PC-3 (cell line): ENCODE results near the gene WSCD2. TPM values are rescaled to one million over a fixed set of nuclear protein-coding genes. Genes with fewer than 3 reads are reported as not detected.

ENCODE experiments used
- ATAC-seq: fragments of 200-7000 bp; cut with Tn5 transposase; 2 replicates; pipeline ENCODE4 v1.9.1; 2020; ENCODE audit warnings: mild to moderate bottlenecking, moderate library complexity
- BruUV-seq: library from RNA; stranded (reverse); fragments of 400-500 nt; replicated peaks from 2 replicates; lab custom pipeline; 2021; lab: Mats Ljungman, UMichigan
- CTCF ChIA-PET: fragments of 300-600 bp; sonication (Branson Sonifier 250); formaldehyde crosslinking; loops from one replicate; lab custom pipeline; 2022; ENCODE audit warnings: antibody characterized with exemption; lab: Charles Lee
- POLR2A ChIA-PET: fragments of 300-600 bp; sonication (Branson Sonifier 250); formaldehyde crosslinking; loops from one replicate; lab custom pipeline; 2022; ENCODE audit warnings: antibody characterized with exemption; ENCODE audit not compliant: unreplicated experiment; lab: Charles Lee
- DNase-seq: peaks from one replicate; pipeline ENCODE4 v3.0.0-alpha.2; 2015
- H2AFZ ChIP-seq: fragments of 300-600 bp; sonication (generic); 2 replicates; pipeline ENCODE4 v1.6.0; 2016; ENCODE audit warnings: antibody characterized with exemption, low read length
- H3F3A ChIP-seq: fragments of 300-600 bp; sonication (generic); one replicate; pipeline ENCODE4 v1.6.0; 2017; ENCODE audit warnings: antibody characterized with exemption, low read length, control low read depth, mild to moderate bottlenecking; ENCODE audit not compliant: unreplicated experiment
- H3K27ac ChIP-seq: fragments of 300-600 bp; sonication (generic); 2 replicates; pipeline ENCODE4 v1.5.1; 2016; ENCODE audit warnings: mild to moderate bottlenecking, low read length
- H3K27me3 ChIP-seq: fragments of 300-600 bp; sonication (generic); 2 replicates; pipeline ENCODE4 v1.6.1; 2016; ENCODE audit warnings: low read length, mixed read lengths
- H3K36me3 ChIP-seq: fragments of 300-600 bp; sonication (generic); 2 replicates; pipeline ENCODE4 v1.6.1; 2016; ENCODE audit warnings: low read depth, mixed run types, low read length, mixed read lengths
- H3K4me1 ChIP-seq: fragments of 300-600 bp; sonication (generic); 2 replicates; pipeline ENCODE4 v1.5.1; 2016; ENCODE audit warnings: low read length; ENCODE audit not compliant: insufficient read depth
- H3K4me2 ChIP-seq: fragments of 300-600 bp; sonication (generic); 2 replicates; pipeline ENCODE4 v1.6.0; 2016; ENCODE audit warnings: low read length
- H3K4me3 ChIP-seq: fragments of 300-600 bp; sonication (generic); 2 replicates; pipeline ENCODE4 v1.5.1; 2016; ENCODE audit warnings: mild to moderate bottlenecking, low read length, mixed read lengths
- H3K79me2 ChIP-seq: fragments of 300-600 bp; sonication (generic); 2 replicates; pipeline ENCODE4 v1.6.1; 2017; ENCODE audit warnings: low read length, mixed read lengths
- H3K9ac ChIP-seq: fragments of 300-600 bp; sonication (generic); 2 replicates; pipeline ENCODE4 v1.6.0; 2016; ENCODE audit warnings: mild to moderate bottlenecking, low read length
- H3K9me2 ChIP-seq: fragments of 300-600 bp; sonication (generic); replicated peaks from 2 replicates; pipeline ENCODE4 v1.6.1; 2016; ENCODE audit warnings: mixed run types, low read length, mixed read lengths
- H3K9me3 ChIP-seq: fragments of 300-600 bp; sonication (generic); 2 replicates; pipeline ENCODE4 v1.6.1; 2016; ENCODE audit warnings: low read length, mixed read lengths
- H4K20me1 ChIP-seq: fragments of 300-600 bp; sonication (generic); 2 replicates; pipeline ENCODE4 v1.6.1; 2016; ENCODE audit warnings: low read length, mixed read lengths
- CTCF ChIP-seq: fragments of 300-600 bp; sonication (generic); conservative IDR thresholded peaks from 2 replicates; pipeline ENCODE4 v1.5.1; 2017; ENCODE audit warnings: antibody characterized with exemption, low read depth, mild to moderate bottlenecking, low read length
- EZH2 ChIP-seq: fragments of 300-600 bp; sonication (generic); IDR thresholded peaks from one replicate; pipeline ENCODE4 v1.6.1; 2017; ENCODE audit warnings: antibody characterized with exemption, mild to moderate bottlenecking, low read length; ENCODE audit not compliant: unreplicated experiment
- EZH2phosphoT487 ChIP-seq: fragments of 300-600 bp; sonication (generic); IDR thresholded peaks from 2 replicates; pipeline ENCODE4 v1.6.1; 2018; ENCODE audit warnings: mild to moderate bottlenecking, antibody characterized with exemption, low read length, borderline replicate concordance
- intact Hi-C: fragments of 100-400 bp; cut with micrococcal nuclease; formaldehyde crosslinking; loops from 2 replicates; pipeline ENCODE4 v1.9.0; 2023
- total RNA-seq: library from RNA; depleted of rRNA; stranded (reverse); fragments of >200 nt; gene quantifications from 2 replicates; pipeline ENCODE4 v1.2.3, GENCODE V29; 2014

Gene WSCD2
- total RNA-seq, 1 experiment from 2014 or later = not detected

DNA sequence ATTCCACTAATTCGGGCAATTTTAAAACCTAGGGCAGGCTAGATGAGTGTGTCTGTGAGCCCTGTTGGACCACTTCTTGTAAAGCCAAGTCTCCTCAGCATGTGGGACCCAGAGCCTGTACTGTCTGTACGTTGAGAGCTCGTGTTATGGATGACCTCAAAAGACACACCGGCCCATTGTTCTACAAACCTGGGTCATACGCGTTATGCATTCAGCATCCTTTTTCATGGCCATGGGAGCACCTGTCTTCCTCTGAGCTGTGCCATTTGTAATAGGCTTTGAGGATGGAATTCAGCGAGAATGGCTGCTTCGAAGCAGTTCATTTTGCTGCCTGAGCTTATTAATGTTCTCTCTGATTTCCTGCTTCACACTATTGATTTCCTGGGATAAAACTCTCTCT, 15.0 kb downstream of the WSCD2 start:
- Histone ChIP-seq H3K9me2 (no peaks in the 10 kb centered on the region), H3K9ac (no peak overlapping the region), H3K4me3 (no peak overlapping the region), H3K79me2 (no peaks in the 10 kb centered on the region), H4K20me1 (no peaks in the 10 kb centered on the region), H2AFZ (no peak overlapping the region), H3K4me2 (no peak overlapping the region), H3K27ac (no peak overlapping the region), H3K9me3 (no peaks in the 10 kb centered on the region), H3K4me1 (no peaks in the 10 kb centered on the region), H3K36me3 (no peaks in the 10 kb centered on the region), H3F3A (no peaks in the 10 kb centered on the region), H3K27me3 (peaks cover 61% of the 10 kb centered on the region)
- ATAC-seq = no peak
- BruUV-seq = no TSS peak
- no peak for TF ChIP-seq CTCF
- no peak for TF ChIP-seq EZH2
- TF ChIP-seq EZH2phosphoT487 = no peak
- intact Hi-C loops = no loop called here
- CTCF ChIA-PET = no interaction called here
- DNase-seq = no peak
- POLR2A ChIA-PET = no interaction called here

DNA sequence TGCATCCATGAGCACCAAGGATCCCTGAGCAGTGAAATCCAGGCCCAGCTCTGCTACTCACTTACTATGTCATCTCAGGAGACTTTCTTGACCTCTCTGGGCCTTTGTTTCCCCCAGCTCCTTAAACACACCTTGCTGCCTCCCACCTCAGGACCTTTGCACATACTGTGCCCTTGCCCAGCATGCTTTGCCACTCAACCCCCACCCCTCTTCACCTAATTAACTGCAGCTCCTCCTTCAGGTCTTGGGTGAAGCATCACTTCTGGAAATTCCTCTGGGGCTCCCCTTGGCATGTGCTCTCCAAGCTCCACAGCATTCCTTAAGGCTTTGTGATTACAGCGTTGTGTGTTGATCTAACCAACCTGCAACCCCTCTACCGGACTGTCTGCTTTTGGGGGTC, 15.9 kb downstream of the WSCD2 start:
- no peaks in the 10 kb centered on the region for H3F3A ChIP-seq
- H3K4me3 ChIP-seq = no peak overlapping the region
- H3K9me3 ChIP-seq = no peaks in the 10 kb centered on the region
- H3K9ac ChIP-seq = no peak overlapping the region
- BruUV-seq = no TSS peak
- no peak overlapping the region for H3K27ac ChIP-seq
- POLR2A ChIA-PET = no interaction called here
- H4K20me1 ChIP-seq = no peaks in the 10 kb centered on the region
- no peaks in the 10 kb centered on the region for H3K4me1 ChIP-seq
- no peak for TF ChIP-seq EZH2
- no peak for TF ChIP-seq EZH2phosphoT487
- TF ChIP-seq CTCF = no peak
- H3K36me3 ChIP-seq = no peaks in the 10 kb centered on the region
- ATAC-seq (no peak), DNase-seq (no peak)
- intact Hi-C loops = no loop called here
- H2AFZ ChIP-seq = no peak overlapping the region
- peaks cover 70% of the 10 kb centered on the region for H3K27me3 ChIP-seq
- no peak overlapping the region for H3K4me2 ChIP-seq
- CTCF ChIA-PET = no interaction called here
- H3K79me2 ChIP-seq = no peaks in the 10 kb centered on the region
- no peaks in the 10 kb centered on the region for H3K9me2 ChIP-seq

- no peaks in the 10 kb centered on the region for H4K20me1 ChIP-seq
- ChIA-PET CTCF (no interaction called here), POLR2A (no interaction called here)
- intact Hi-C loops = no loop called here
- H3K9ac ChIP-seq = no peak overlapping the region
- H3K27me3 ChIP-seq = peaks cover 74% of the 10 kb centered on the region
- no peaks in the 10 kb centered on the region for H3K36me3 ChIP-seq
- no peaks in the 10 kb centered on the region for H3K9me2 ChIP-seq
- DNase-seq (no peak), ATAC-seq (no peak)
- BruUV-seq = no TSS peak
- no peak overlapping the region for H2AFZ ChIP-seq
- H3K4me3 ChIP-seq = no peak overlapping the region
- no peak for TF ChIP-seq CTCF
- TF ChIP-seq EZH2phosphoT487 = no peak
- no peak for TF ChIP-seq EZH2
- H3K79me2 ChIP-seq = no peaks in the 10 kb centered on the region
- H3K9me3 ChIP-seq = no peaks in the 10 kb centered on the region
- no peaks in the 10 kb centered on the region for H3K4me1 ChIP-seq
- H3K4me2 ChIP-seq = no peak overlapping the region
- H3K27ac ChIP-seq = no peak overlapping the region
- no peaks in the 10 kb centered on the region for H3F3A ChIP-seq
Observed at GRCh38 chr12:108146035-108146893, 17.2 kb downstream of the WSCD2 start.
